ENCODE measurements around the gene DENND1B.
"Not testable (repeated sequence)": the region's sequence is repeated elsewhere in the genome, so short reads cannot be mapped to it uniquely, and the experiment has no call there.

The DENND1B gene

GRCh38 chr1:197541411-197541810, 233.9 kb downstream of the DENND1B start:
- no peak for DNase-seq

- DNase-seq: peak; percentile 27
Observed at GRCh38 chr1:197526736-197527371, 248.4 kb downstream of the DENND1B start.

DNA sequence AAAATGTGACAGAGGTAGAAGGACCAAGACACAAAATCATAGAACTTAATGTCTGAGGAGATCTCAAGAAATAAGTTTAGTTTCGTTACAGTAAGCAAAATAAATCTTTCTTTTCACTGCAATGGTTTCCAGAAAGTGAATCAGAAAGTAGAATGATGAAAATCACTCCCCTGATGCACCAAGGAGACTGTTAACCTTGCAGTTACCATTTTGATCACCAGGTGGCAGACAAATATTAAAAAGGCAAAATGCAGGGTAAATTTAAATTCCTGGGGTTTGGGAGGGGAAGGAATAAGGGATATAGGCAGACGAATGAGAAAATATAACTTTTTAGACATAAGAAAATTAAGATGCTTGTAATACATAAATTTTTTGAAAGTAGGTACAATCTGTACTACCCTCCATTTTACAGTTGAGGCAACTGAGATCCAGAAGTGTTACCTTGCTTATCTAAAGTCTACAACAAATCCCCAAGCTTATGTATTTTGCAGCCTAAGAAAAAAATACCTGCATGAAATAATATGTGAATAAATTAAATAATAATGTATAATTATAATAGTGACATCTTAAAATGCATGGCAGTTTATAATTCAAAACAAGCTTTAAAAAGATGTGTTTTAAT, 254.1 kb downstream of the DENND1B start:
- peak; percentile 35 for DNase-seq

GRCh38 chr1:197519741-197520334, 255.4 kb downstream of the DENND1B start:
- peak; percentile 12 for DNase-seq

GRCh38 chr1:197515421-197515820, 259.9 kb downstream of the DENND1B start:
- DNase-seq: no peak

DNA sequence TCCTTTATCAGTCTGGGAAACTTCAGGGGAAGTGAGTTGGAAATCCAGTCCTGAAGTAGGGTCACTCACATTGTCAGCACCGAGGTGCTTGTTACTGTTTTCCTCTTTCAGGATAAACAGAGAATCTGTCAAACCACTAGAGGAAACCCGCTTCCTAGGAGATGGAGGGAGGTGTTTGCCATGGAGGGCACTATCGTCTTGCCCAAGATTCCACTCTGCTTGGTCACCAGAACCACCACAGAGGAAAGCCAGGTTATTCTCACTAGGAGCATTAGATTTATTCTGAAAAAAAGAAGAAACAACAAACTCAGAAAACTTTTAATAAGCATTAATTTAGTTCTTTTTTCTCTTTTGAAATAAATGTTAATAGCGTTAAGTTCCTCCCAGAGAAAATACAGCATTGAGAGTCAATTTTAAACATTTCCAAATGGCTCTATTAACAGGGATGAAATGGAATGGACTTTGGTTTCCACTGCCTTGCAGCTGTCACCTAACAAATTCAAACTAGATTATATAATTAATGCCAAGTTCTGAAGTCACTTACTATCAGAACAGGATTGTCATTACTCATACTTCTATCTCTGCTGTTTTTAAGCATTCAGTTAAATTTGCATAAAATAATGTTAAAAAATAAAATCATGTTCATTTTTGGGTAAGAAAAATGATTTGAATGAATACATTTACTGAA, 264.4 kb downstream of the DENND1B start:
- DNase-seq: no peak

- no peak for DNase-seq
Observed at GRCh38 chr1:197496722-197497121, 278.6 kb downstream of the DENND1B start.

DNA sequence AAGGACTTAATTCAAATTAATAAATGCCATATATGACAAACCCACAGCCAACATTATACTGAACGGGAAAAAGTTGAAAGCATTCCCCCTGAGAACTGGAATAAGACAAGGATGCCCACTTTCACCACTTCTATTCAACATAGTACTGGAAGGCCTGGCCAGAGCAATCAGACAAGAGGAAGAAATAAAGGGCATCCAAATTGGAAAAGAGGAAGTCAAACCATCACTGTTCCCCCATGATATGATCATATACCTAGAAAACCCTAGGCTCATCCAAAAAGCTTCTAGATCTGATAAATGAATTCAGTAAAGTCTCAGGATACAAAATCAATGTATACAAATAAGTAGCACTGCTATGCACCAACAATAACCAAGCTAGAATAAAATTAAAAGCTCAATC, 283.8 kb downstream of the DENND1B start:
- not testable (repeated sequence) for DNase-seq

DNA sequence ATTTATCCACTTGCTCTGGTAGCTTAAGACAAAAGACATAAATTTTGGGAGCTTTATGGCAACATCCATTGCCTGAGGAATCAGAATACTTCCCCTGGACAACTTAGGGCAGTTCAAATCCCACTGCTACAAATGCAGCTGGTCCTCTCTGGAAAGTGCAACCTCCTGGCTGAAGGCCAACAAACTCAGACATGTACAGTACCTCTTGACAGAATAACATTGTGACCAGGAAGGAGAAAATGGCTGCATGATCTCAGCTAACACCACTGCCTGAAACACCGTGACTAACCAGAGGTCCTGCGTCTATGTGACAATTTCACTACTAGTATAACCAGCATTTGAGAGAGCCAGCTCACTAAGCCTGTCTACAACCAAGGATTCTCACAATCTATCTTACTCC, 288.3 kb downstream of the DENND1B start:
- DNase-seq: peak; percentile 7

- peak; percentile 42 for DNase-seq
Observed at GRCh38 chr1:197485790-197486189, 289.5 kb downstream of the DENND1B start.

GRCh38 chr1:197481101-197481500, 294.2 kb downstream of the DENND1B start:
- DNase-seq: no peak

DNA sequence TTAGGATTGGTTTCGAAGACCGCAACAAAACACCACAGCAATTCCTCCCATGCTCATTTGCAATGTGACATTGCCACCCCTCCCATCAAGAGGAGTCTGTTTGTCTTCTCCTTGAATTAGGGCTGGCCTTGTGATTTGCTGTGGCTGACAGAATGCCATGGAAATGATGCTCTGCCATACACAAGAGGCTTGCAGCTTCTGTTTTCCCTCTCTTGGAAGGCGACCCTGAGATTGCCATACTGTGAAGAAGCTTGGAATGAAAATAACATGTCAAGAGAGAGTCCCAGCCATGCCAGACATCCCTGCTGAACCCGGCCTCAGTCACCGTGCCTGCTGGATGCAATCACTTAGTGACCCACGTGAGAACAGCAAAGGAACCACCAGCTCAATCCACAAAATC, 294.8 kb downstream of the DENND1B start:
- DNase-seq: no peak

DNA sequence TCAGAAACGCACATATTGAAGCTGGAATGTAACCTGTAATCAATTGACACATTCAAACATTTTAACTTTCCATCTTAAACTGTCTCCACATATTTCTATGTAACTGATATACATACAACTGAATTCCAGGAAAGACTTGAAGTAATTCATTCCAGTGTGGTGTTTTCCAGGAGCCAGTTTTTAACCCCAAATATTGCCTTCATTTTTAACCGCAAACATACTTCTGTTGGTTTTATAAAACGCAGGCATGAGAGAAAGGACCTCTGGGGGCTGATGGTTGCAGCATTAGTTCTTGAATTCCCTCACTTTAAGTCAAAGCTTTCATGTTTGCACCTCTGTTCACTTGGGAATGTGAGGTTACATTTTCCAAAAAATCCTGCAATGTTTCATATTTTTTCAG, 303.1 kb downstream of the DENND1B start:
- DNase-seq: no peak

GRCh38 chr1:197471248-197471985, 303.9 kb downstream of the DENND1B start:
- DNase-seq: peak; percentile 83

DNA sequence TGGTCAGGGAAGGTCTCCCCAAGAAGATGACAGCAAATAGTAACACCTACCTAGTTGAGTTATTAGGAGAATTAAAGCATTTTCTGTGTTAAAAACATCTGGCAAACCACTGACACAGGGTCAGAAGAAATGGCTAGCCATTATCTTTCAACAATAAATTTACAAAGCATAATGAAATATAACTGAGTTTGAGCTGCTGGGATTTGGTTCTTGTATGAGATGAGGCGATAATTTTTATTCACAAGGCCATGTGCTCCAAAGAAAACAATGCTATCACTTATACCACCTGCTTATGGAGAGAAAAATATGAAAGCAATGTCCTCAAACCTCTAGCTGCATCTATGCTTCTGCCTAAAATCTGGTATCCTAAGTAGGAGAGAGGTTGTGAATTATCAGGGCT, 304.9 kb downstream of the DENND1B start:
- DNase-seq: no peak

DNA sequence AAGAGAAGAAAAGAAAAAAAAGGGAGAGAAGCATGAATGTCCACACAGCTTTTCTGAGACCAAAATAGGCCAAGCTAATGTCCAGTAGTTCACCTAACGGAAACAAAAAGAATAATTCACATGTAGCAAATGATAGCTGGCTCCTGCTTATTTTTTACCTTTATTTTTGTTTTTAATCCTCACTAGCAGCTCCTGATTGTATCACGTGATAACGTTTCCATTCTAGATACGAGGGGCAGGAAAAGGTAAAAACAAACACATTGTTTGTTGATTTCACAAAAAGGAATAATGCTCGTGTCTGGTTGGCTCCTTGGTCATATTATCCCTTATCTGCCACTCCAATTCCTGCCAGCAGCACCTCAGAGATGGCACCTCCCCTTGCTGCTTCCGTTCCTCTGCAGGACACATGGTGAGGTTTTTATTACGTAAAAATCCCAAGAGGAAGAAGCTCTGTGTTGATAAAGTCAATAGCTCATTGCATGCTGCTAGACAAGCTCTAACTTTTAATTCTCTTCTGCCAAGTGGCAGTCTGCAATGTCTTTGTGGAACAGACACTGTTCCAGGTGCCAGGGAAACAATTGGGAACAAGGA, 305.6 kb downstream of the DENND1B start:
- peak; percentile 12 for DNase-seq

DNA sequence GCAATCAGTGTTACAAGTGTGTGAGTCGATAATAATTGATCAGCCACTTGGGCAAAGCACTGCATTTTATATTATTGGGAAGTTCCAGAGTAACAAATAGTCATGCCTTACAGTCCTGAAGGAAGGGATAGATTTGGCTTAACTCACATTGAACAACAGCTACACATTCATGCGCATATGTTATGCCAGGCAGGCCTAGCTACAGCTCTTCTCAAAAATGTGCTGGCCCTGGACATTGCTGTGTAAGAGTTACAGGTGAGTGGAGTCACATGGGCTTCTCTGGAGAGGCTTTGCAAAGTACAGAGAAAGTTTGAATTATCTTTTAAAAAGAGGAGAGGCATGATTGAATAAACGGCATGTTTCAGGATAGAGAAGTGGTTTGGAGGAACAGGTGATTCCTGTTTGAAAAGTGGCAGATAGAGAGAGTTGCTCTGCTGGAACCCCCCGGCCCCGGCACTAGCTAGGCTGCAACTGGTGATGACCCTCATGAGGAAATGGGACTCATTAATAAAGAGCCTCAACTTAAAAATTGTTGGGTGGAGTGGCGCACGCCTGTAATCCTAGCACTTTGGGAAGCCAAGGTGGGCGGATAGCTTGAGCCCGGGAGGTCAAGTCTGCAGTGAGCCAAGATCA, 306.6 kb downstream of the DENND1B start:
- no peak for DNase-seq

DNA sequence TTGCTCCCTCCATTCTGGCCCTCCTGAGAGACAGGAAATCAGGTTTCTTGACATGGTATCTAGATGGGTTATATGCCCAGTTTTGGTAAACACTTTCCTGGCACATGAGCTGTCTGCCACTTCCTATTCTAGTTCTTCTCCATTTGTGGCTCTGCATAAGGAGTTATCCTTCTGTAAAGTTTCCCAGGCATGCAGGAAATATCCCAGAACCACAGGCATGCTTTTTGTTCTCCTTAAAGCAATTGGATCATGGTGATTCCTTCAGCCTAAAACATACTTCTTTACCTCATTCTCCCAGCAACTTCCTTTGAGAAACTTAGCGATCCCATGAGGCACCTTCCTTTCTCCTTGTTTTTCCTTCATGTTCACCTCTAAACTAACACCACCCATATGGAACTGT, 307.4 kb downstream of the DENND1B start:
- no peak for DNase-seq

DNA sequence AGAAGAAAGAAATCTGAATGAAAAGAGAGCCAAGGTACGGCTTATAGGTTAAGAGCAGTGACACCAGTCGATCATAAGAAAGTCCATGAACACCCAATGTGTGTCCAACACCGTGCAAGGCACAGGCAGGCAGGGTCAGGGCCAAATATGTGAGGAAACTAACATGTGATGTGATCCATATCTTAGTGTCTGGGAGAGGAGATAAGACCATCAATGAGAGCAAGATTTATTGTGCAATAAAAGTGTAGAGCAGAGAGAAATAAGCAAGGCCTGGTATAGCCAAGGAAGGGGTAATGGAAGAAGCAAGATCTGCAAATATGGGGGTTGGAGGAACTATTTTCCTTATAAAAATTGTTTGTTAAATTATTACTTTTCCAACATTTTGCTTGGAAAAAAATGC, 308.5 kb downstream of the DENND1B start:
- no peak for DNase-seq

DNA sequence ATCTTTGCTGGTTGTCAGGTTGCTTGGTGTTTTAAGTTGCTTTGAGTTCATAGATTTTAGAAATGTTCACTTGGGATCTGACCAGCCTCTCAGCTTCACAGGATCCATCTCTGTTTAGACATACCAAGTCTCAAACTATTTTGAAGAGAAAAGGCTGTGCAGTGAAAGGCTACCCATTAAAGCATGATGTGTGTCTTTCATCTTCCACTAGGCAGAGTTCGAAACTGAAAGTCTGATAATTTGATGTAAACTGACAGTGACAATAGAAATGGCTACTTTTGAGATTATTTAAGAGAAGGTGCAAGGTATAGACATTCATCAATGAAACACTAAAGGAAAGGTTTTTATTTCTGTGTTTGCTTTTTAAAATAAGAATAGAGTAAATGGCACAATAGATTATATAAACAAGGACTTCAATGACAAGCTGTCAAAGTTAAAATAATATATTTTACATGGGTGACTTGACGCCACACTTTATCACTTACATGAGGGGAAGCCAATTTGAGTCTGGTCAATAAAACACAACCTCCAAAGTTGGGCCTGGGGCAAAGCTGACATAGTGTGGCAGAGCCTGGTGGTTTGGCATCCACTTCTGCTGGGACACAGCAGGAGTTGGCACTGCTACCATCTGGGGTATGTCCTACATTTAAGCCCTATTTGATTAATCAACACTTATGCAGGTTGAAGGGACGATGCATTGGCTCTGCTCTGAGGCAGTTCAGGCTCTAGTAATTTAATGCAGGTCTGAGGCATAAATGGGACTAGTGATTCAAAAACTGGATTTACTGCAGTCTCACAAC, 309.6 kb downstream of the DENND1B start:
- DNase-seq: peak; percentile 82

DNA sequence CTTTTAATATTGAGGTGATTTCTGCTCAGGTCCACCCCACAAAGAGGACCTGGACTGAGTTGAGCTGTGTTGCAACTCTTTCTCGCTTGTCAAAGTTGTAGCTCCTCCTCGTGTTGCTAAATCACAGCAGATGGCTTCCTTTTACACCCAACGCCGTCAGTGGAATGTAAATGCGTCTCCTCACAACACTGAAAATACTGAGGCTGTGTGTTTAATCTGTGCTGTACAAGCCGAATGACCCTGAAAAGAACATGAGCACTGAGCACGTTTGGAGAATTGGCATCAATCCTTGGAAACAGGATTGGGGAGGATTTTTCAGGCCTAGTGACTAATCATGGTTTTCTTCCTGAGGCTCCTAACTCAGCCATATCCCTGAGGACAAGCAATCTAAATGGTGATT, 311.2 kb downstream of the DENND1B start:
- peak; percentile 6 for DNase-seq

Measured in COR-L47 (cell line).